GM10266 (cell line): ENCODE measurements around the gene IGFBP6.
"Not testable (repeated sequence)": the region's sequence is repeated elsewhere in the genome, so short reads cannot be mapped to it uniquely, and the experiment has no call there.

Source experiments
- DNase-seq: peaks from one replicate; pipeline ENCODE4 v3.0.0; 2012; ENCODE audit errors: extremely low spot score
- CTCF ChIP-seq: IDR thresholded peaks from 2 replicates; pipeline ENCODE4 v1.5.1; 2012; ENCODE audit warnings: mild to moderate bottlenecking, low read depth; ENCODE audit not compliant: control insufficient read depth, insufficient read depth; ENCODE audit errors: missing control alignments

IGFBP6 gene

GRCh38 chr12:53107122-53107521 is 9.7 kb downstream of the IGFBP6 start:
- TF ChIP-seq CTCF, result no peak
- DNase-seq, result no peak

- not testable (repeated sequence) for DNase-seq
Measured at GRCh38 chr12:53112431-53112830, 15.0 kb downstream of the IGFBP6 start.

GRCh38 chr12:53113136-53113705 is 15.8 kb downstream of the IGFBP6 start:
- DNase-seq, result no peak
- TF ChIP-seq CTCF, result no peak

- no peak for DNase-seq
- TF ChIP-seq CTCF, result no peak
Measured at GRCh38 chr12:53113951-53114350, 16.5 kb downstream of the IGFBP6 start.

- DNase-seq, result peak; percentile 22
- no peak for TF ChIP-seq CTCF
Measured at GRCh38 chr12:53115112-53115890, 17.8 kb downstream of the IGFBP6 start.

GRCh38 chr12:53115891-53116648 is 18.6 kb downstream of the IGFBP6 start:
- no peak for TF ChIP-seq CTCF
- peak; percentile 14 for DNase-seq

GRCh38 chr12:53118751-53119300 is 21.4 kb downstream of the IGFBP6 start:
- TF ChIP-seq CTCF, result no peak
- DNase-seq, result peak; percentile 12
